HG03457 (cell line): ENCODE results near the gene ZG16B.

Experiments used
- ATAC-seq: cut with Tn5 transposase; IDR thresholded peaks from one replicate; pipeline ENCODE4 v1.9.1; 2021; ENCODE audit warnings: moderate number of reproducible peaks; ENCODE audit not compliant: unreplicated experiment

ZG16B gene

DNA sequence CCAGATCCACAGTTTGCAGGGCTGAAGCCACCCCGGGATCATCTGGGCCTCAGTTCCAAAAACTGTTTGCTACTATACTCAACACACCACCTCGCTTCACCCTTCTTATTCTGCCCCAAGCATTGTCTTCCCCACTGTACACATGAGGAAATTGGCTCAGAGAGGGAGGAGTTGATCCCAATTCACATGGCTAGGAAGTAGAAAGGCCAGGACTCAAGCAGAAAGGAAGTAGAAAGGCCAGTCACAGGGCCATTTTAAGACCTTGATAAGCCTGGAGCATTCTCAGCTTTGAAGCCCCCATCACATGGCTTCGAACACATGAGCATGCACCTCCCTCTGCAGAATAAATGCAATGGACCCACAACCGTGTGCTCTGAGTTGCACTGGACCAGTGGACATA, 35.5 kb downstream of the ZG16B start:
- ATAC-seq, result no peak

GRCh38 chr16:2866431-2866830, 36.3 kb downstream of the ZG16B start:
- ATAC-seq, result no peak

GRCh38 chr16:2867661-2867986, 37.5 kb downstream of the ZG16B start:
- peak; percentile 10 for ATAC-seq

DNA sequence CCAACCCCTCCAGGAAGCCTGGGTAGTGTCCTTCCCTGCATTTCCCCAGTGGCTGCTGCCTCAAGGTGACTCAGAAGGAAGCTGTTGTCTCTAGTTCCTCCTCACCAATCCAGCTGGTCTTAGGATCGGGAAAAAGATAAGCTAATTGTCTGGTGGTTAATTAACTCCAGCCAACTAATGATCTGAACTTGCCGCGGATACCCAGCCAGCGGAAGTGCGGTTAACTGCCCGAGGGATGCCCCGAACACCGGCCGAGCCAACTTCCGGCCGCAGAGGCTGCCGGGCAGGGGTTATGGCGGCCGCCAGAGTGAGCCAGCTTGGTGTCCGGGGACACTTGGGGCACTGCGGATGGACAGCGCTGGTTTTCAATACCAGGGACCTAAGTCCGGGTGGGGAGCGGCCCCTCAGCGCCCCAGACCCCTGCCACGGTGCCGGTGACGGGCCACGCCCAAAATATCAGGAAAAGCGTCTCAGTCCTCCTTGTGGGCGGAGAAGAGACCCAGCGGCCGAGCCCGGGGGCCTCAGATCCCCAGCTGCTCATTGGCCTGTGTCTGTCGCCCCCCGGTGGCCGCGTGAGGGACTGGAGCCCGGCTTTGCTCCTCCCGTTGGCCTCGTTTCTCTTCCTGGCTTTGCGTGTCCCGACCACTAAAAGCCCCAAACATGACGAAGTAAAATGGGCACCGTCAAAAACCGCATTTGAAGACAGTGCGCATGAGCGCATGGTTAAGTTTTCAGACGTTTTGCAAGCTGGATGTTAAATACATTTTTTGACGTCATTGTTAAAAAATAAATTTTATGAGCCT, 38.1 kb downstream of the ZG16B start:
- peak; percentile 64 for ATAC-seq

GRCh38 chr16:2871926-2872325, 41.8 kb downstream of the ZG16B start:
- ATAC-seq, result no peak

- no peak for ATAC-seq
Measured at GRCh38 chr16:2874032-2874911, 44.2 kb downstream of the ZG16B start.

- ATAC-seq, result peak; percentile 78
Measured at GRCh38 chr16:2874912-2875362, 44.8 kb downstream of the ZG16B start.

- no peak for ATAC-seq
Measured at GRCh38 chr16:2879854-2880508, 49.9 kb downstream of the ZG16B start.
